COLO668 (cell line): ENCODE measurements around the gene COL4A1.

Source experiments
- DNase-seq: peaks from one replicate; lab custom pipeline; 2025; ENCODE audit not compliant: unreplicated experiment; lab: John Stamatoyannopoulos, UW

Gene COL4A1

DNA sequence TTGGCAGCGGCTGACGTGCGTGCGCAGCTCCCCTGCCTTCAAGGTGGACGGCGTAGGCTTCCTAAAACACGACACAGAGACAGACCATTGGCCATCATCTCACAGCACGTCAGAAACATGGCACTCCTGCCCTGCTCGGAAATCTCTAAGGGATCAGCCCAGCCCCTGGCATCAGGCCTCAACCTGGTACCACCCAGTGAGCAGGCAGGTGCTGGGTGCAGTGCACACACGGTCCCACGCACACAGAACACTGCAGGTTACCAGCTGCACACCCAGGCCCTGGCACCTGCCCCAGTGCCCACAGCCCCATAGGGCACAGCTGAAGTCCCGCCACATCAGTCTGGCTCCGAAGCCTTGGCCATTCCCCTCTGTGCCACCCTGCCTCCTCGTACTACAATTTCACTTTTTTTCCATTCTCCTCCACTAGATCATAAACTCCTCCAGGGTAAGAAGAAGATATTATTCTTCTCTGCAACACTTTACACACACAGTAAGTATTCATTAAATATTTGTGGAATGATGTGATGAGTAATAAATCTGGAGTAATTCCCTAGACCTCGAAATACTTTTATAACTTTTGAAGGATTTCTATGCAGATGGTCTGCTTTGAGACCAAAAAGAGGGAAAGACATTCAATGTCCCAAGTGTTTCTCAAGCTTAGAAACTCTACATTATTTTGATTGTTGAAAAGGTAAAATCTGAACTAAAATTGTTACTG is 156.4 kb downstream of the COL4A1 start:
- DNase-seq, result no peak

DNA sequence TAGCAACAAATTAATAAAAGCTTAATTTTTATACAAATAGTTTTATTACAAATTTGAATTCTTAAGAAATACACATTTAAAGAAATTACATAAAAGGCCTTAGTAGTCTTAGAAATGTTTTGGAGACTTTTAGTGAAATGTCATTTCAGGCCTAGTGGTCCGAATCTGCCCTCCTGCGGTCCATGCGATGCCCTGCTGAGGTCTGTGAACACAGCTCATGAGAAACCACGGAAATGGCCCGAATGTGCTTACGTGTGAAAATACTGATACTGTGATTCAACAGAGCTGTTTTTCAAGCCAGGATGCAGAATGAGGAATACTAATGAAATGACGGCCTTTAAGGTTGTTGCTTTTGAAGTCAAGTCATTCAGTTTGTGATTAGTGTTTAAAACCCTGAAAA is 157.9 kb downstream of the COL4A1 start:
- DNase-seq, result no peak

DNA sequence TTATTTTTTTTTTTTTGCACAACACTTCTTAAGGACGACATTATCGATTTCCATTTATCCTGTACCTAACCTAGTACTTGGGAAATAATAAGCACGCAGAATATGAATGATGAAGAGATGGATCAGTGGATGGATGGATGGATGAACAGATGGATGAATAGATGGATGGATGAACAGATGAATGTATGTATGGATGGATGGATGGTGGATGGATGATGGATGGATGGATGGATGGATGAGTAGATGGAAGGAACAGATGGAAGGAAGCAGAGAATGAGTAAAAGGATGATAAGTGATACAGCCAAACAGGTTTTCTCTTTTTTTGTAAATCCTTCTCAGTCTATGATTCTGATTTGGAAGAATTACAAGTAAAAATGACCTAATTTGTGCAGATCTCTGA is 166.9 kb downstream of the COL4A1 start:
- DNase-seq, result no peak

DNA sequence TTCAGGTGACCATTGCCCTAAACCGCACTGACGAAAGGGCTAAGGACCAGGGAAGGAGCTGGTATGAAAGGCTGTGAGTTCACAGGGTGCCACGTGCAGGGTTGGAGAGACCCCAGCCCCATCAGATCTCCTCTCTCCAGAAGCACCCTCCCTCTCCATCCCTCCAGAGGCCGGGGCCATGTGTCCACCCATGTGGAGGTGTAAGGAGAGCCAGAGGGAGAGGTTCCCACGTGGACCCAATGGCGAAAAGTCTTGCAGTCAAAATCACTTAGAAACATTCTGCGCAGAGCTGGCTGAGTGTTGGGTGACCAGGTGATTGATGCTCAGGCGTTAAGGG is 168.3 kb downstream of the COL4A1 start:
- no peak for DNase-seq

DNA sequence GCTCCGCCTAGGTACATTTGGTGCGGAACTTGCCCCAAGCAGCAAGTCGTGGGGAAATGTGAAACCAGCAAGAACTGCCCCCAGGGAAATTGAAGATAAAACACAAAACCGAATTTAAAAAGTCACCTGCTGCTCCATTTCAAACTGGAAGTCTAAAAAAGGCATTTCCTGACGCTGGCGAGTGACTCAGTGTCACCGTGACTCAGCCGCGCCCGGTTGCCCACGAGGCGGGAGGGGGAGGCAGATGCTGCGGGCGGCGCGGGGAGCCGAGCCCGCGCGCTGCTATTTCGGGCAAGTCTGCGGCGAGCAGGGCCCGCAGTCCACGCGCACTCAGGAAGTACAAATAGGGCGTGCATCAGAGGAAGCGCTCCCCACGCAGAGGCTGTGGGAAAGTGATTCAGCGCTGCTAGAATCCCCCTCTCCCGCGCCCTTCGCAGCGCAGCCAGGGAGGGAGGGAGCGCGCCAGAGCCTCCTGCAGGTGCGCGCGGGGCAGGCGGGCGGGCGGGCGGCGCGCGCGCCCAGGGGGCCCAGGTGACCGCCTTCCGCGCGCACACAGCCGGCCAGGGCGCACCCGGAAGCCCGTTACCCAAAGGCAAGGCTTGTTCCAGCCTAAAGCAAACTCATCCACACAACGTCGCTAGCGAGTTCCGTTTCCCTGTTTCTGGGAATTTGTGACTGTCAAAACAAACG is 168.8 kb downstream of the COL4A1 start:
- peak; percentile 99 for DNase-seq

DNA sequence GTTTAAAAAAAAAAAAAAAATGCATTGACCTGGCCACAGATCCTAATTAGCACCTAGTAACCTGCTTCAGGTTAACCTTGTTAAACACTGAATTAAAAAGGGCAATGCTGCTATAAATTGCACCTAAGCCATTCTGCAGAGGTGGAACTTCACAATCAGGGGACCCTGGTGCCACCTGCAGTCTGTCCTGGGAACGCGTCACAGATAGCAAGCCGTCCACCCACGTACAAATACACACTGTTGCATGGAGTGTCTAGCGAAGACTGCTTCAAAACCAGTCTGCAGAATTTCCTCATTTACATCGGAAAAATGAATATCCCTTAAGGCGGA is 169.3 kb downstream of the COL4A1 start:
- peak; percentile 85 for DNase-seq

DNA sequence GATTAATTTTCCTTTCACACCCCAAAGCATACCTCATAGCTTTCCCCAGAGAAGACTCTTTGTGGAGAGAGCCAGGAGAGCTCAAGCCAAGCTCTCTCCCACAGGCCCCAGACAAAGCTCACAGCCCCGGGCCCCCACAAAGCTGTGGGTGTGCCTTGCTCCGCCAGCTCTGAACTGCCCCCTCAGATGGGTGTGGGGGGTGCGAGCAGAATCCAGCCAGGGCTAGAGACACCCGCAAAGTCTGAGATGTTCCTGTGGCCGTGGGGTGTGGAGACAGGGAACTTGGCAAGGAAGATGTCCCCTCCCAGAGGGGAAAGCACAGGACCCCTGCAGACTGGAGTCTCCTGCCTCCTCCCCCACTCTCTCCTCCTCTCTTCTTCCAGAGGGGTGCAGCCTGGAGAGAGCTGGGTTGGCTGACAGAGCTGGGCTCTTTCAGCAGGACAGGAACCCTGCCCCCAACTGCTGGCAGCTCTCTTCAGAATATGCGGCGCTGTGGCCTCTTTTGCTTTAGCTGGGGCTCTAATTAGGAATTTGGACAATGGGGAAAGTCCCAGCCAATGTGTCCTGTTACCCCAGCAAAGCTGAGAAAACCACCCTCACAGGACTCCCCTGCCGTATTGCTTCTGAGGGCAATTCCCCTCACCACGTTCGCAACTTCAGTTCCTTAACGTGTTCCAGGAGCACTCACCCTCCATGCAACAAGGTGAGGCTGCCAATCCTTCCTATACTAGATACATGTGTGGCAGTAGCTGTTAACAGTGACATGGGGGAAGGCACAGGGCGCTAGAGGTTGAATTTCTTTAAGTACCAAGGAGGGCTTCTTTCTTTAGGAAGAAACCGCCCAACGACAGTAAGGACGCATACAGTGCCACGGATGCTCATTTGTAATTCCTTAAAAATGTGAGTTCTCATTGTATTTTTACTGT is 170.0 kb downstream of the COL4A1 start:
- no peak for DNase-seq

DNA sequence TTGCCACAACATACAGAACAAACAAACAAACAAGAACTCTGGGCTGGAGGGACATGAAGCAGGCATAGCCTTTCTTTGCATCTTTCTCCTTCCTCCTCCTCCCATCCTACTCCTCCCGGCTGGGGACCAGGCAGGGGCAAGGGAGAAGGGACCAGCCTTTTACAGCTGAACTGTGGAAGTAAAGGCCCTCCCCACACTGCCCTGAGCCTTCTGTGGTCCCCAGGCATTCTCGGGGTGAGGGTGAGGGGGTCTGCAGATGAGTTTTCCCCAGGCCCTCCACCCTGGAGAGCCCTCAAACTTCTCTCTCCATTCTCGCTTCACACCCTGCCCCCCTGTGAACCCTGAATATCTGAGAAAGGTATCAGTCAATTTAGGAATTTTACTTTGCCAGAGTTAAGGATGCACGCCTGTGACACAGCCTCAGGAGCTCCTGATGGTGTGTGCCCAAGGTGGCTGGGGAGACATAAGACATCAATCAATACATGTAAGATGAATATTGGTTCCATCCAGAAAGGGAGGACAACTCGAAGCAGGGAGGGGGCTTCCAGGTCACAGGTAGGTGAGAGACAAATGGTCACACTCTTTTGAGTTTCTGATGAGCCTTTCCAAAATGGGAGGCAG is 170.9 kb downstream of the COL4A1 start:
- no peak for DNase-seq

DNA sequence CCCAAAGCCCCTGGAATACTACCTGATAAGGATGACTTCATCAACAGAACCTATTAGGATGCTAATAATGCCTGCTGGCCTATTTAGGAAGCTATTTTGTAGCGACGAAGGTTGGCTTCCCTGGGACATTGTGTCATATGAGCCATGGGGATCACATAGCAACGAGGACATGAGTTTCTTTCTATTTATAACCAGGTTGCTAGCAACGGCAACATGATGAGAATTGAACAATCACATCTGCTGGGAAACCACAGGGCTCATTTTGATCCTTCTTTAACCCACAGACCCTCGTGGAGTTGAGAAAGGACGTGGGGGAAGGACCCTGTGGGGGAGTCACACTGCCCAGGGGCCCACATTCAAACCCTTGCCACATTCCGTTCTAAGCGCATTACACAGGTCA is 172.2 kb downstream of the COL4A1 start:
- peak; percentile 47 for DNase-seq

DNA sequence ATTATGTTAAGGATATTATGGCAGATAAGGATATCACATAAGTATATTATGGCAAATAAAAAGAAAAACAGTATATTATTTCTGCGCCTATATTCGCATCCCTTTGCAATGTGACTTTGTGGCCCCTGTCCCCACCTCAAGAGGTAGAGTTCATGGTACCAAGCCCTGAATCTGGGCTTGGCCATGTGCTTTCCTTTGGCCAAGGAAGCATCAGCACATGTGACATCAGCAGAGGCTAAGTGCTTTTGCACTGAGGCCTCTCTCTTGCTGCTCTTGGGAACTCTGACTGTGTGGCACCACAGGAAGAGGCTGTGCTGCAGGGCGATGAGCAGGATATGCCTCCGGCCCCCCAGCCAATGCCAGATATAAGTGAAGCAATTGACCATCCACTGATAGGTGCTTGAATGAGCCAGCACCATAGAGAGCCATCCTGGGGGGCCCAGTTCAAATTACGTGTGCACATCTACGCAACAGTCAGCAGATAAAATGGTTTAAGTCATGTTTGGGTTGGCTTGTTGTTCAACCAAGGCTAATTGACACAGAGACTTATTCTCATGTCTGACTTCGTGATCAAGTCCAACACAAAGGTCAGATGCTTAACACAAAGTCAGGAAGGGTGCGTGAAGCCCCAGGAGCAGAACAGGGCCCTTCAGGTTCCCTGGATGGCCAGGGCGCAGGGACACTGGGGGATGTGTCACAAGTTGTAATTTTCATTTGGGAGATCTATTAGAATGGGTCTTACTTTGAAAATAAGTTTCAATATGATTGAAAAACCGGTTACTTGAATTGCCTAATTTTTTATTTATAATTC is 173.3 kb downstream of the COL4A1 start:
- no peak for DNase-seq

DNA sequence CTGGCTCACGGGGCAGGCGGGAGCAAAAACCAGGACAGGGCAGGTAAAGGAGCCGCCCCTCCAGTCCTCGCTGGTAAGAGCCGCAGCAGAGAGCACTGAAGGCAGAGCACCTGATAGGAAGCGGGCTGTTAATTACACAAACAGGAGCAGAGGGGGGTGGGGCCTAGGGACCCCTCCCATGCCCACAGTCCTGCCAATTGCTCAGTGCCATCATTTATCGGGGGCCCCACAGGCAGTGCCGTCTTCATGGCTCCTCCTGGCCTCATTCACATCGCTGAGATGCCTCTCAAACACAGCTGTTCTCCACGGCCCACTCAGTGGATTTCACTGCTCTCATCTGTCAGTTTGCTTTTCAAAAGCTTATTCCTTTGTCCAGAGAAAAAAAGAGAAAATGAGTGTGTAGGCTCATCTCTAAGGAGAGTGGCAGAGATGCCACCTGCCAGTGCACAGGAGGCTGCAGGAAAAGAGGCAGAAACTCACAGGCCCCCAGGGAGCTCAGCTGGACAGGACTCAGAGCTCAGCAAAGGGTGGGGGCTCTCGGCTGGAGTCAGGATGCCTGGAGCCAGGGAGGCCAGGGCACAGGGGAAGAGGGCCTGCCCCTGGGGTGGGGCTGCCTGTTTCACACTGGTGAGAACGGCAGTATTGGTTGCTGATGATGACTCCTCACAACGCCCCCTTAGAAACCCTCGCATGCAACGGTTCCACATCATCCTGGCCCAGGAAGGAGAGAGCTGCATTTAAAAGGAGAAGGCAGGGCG is 174.6 kb downstream of the COL4A1 start:
- DNase-seq, result peak; percentile 53

DNA sequence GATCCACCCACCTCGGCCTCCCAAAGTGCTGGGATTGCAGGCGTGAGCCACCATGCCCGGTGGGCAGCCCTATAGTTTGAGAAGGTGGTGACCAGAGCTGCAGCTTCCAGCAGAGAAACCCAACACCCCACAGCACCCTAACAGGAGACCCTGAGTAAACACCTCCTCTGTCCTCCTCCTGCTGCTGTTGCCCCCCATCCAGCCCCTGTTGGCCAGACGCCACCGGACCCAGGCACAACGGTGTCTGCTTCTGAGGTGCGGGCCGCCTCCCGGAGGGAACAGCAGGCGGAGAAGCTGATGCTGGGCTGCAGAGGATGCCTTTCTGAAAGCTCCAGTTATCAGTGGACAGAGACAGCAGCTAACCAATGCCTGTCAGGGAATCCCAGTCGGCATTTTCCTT is 175.5 kb downstream of the COL4A1 start:
- no peak for DNase-seq

DNA sequence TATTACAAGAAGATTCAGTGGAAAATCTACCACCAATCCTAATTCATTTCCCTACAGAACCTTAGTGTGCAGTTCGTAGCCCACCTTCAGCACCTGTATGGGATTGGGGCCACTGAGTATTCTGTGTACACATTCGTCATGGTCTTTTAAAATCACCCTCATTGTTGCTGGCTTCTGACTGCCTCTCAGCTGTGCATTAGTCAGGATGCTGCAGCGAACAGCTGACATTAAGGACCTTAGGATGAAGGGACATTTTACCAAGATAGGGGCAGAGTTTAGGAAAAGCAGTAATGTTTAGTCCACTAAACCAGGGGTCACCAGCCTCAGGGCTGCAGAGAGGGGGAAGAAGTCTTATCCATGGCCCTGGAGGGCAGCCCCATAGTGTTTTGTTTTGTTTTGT is 176.5 kb downstream of the COL4A1 start:
- no peak for DNase-seq

DNA sequence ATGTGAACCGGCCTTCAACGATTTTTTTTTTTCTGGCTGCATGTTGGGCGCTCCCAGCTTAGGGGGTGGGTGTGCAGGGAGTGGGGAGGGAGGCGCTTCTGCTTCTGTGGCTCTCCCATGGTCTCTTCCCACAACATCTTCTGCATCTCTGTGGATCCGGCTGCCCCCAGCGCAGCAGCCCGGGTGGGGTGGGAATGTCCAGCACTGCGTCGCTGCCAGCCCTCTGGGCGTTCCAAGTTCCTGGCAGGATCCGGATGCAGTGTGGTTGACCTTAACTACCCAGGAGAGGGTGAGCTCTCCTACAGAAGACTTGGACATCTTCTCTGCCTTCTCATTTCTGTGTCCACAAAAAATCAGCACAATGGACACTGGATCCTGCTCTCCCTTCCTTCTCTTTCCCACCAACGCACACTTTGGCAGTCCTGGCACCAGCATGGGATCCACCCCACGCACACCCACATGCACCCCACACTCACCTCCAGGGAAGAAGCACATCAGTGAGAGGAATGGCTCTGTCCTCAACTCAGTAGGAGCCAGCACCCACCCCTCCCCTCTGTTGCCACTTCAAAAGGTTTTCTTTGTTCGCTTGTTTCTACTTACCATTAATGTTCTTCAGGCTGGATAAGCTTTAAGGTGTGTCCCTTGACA is 177.3 kb downstream of the COL4A1 start:
- DNase-seq, result no peak

DNA sequence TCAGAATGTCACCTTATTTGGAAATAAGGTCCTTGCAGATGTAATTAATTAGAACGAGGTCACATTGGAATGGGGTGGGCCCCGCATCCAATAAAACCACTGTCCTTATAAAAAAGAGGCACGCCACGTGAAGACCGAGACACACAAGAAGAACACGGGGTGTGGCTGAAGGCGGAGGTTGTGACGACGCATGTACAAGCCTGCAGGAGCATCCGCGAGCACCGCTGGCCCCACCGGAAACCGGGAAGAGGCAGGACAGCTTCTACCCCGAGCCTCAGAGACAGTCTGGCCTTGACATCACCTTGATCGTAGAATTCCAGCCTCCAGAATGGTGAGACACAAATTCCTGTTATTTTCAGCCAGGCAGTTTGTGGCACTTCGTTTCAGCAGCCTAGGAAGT is 177.9 kb downstream of the COL4A1 start:
- DNase-seq, result no peak

DNA sequence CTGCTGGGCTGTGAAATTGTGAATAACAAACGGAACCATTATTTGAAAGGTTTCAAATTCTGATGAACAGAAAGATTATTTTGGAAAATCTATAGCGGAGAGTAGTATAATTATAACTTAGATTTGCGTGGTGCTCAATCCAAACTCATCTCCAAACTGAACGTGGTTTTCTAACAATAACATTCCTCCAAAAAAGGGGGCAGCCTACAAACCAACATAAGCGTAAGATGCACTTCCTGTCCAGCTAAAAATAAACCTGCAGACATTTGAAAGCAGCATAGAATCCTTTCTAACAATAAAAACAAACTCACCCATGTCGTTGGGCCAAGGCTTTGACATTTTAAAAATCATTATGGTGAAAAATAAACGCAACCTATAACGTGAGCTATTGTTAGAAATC is 178.4 kb downstream of the COL4A1 start:
- no peak for DNase-seq

DNA sequence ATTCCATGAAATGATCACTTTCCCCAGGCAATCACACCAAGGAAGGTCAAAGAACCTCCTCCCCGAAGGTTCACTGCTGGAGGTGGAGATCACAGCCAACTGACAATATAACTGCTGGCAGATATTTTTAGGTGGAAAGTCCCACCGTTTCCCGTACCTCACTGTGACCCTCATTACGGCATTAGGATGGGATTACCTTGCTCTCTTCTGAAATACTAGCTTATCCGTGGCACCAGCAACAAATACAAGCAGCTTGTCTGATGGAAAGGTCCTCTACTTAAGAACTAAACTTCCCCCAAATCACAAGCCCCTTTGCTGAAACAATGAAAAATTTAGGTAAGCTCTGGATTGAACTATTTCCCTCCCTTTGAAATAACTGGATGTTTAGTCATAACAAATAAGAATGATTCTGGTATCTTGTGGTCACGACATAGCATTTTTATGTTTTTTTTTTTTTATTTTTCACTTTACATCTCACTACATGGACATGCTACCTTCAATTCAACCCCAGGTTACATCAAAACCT is 178.9 kb downstream of the COL4A1 start:
- DNase-seq, result no peak

DNA sequence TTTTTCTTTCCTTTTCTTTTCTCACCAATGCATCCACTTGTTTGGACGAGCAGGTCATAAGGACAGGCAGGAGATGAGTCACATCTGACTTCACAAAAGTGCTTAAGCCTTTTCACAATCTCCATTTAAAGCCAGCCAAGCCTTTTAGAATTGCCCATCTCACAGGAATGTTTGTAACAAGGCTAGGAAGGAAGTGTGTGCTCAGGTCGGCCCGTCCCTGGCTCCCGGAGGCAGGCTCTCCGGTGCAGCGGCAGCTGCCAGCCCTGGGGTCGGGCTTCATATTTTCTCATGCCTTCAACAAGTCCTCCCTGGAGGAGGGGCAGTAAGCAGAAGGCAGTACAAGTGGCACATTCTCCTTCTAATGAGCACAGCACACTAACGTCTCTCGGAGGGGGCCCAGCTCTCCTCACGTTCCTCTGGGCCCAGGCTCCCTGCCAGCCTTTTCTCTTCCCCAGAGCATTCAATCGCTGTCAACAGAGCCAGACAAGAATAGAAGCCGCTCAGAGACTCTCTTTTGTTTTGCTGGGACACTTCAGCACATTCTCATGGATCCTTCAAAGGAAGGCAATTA is 180.5 kb downstream of the COL4A1 start:
- no peak for DNase-seq
